HepG2 (cell line): ENCODE measurements around the gene ZNF22. TPM values are rescaled to one million over a fixed set of nuclear protein-coding genes. Genes with fewer than 3 reads are reported as not detected.

Experiments
- ATAC-seq: fragments of 200-7000 bp; cut with Tn5 transposase; 3 replicates; pipeline ENCODE4 v1.9.1; 2020; ENCODE audit warnings: mild to moderate bottlenecking, moderate library complexity
- BruUV-seq: library from RNA; stranded (reverse); fragments of 400-500 nt; replicated peaks from 2 replicates; lab custom pipeline; 2021; lab: Mats Ljungman, UMichigan
- CTCF ChIA-PET: fragments of 300-600 bp; formaldehyde crosslinking; extraction: SDS; loops from one replicate; lab custom pipeline; 2021; ENCODE audit warnings: low total read pairs, inconsistent platforms, low intra/inter-chr PET ratio; lab: Yijun Ruan, JAX
- POLR2A ChIA-PET: fragments of 350-600 bp; sonication (Branson Sonifier 250); formaldehyde crosslinking; loops from one replicate; lab custom pipeline; 2020; ENCODE audit warnings: antibody characterized with exemption, inconsistent platforms; lab: Yijun Ruan, JAX
- DNase-seq: peaks from one replicate; pipeline ENCODE4 v3.0.0-alpha.2; 2015; ENCODE audit warnings: low spot score
- FAIRE-seq: peaks from 3 replicates; lab custom pipeline; 2011; peaks lifted over from hg19 to GRCh38; lab: Jason Lieb, UNC
- H2AFZ ChIP-seq: one replicate; pipeline ENCODE4 v1.6.1; 2011; ENCODE audit warnings: low read length, inconsistent platforms
- H3K27ac ChIP-seq: fragments of 300-600 bp; 3 replicates; pipeline ENCODE4 v1.8.0; 2011; ENCODE audit warnings: mixed run types, mild to moderate bottlenecking, mixed read lengths, low read length, inconsistent platforms; ENCODE audit not compliant: insufficient read depth; ENCODE audit errors: extremely low read length
- H3K27me3 ChIP-seq, 2 experiments: fragments of 200-600 bp in 1 of 2; 2 replicates in 1 of 2; 3 replicates in 1 of 2; pipeline versions ENCODE4 v1.6.0 to v1.8.0; 2011; ENCODE audit warnings: low read length in 2 of 2, mild to moderate bottlenecking in 2 of 2, moderate library complexity in 2 of 2, inconsistent platforms in 1 of 2; ENCODE audit not compliant: insufficient read depth in 2 of 2, control insufficient read depth in 1 of 2
- H3K36me3 ChIP-seq, 2 experiments: fragments of 200-600 bp in 1 of 2; replicated peaks in 1 of 2; 2 replicates in 1 of 2; 3 replicates in 1 of 2; pipeline versions ENCODE4 v1.5.1 to v1.8.0; 2011; ENCODE audit warnings: low read length in 2 of 2, inconsistent platforms in 1 of 2; ENCODE audit not compliant: insufficient read depth in 2 of 2, control insufficient read depth in 1 of 2
- H3K4me1 ChIP-seq: 2 replicates; pipeline ENCODE4 v1.5.1; 2012; ENCODE audit warnings: low read length, inconsistent platforms; ENCODE audit not compliant: insufficient read depth
- H3K4me2 ChIP-seq: 2 replicates; pipeline ENCODE4 v1.6.0; 2011; ENCODE audit warnings: low read depth, low read length, inconsistent platforms
- H3K4me3 ChIP-seq, 3 experiments: fragments of 200-600 bp in 1 of 3; sonication (generic), shearing (Covaris generic) in 1 of 3; replicated peaks in 1 of 3; 2 replicates each; pipeline ENCODE4 v1.5.1; 2011 to 2016; ENCODE audit warnings: low read length in 3 of 3, inconsistent platforms in 2 of 3, low read depth in 2 of 3, mild to moderate bottlenecking in 2 of 3, control low read depth in 1 of 3, mixed read lengths in 1 of 3; ENCODE audit not compliant: insufficient read depth in 1 of 3
- H3K79me2 ChIP-seq: one replicate; pipeline ENCODE4 v1.6.1; 2011; ENCODE audit warnings: low read length, inconsistent platforms; ENCODE audit not compliant: insufficient read depth
- H3K9ac ChIP-seq: 2 replicates; pipeline ENCODE4 v1.6.0; 2011; ENCODE audit warnings: mild to moderate bottlenecking, low read depth, low read length, inconsistent platforms; ENCODE audit not compliant: insufficient read depth
- H3K9me3 ChIP-seq: 2 replicates; pipeline ENCODE4 v1.5.1; 2012; ENCODE audit warnings: mild to moderate bottlenecking, low read length
- H4K20me1 ChIP-seq: 2 replicates; pipeline ENCODE4 v1.6.0; 2011; ENCODE audit warnings: inconsistent platforms, mild to moderate bottlenecking, low read length, moderate library complexity; ENCODE audit not compliant: insufficient read depth
- BRD4 ChIP-seq: sonication (generic); formaldehyde crosslinking; IDR thresholded peaks from 2 replicates; pipeline ENCODE4 v1.4.0; 2020; ENCODE audit warnings: missing genetic modification reagents
- DNMT3B ChIP-seq: conservative IDR thresholded peaks from 2 replicates; pipeline ENCODE4 v1.6.1; 2016; ENCODE audit warnings: missing biosample characterization, control low read depth
- HES4 ChIP-seq: sonication (generic); formaldehyde crosslinking; IDR thresholded peaks from 2 replicates; pipeline ENCODE4 v1.9.0; 2021; ENCODE audit warnings: mild to moderate bottlenecking, missing genetic modification reagents, borderline replicate concordance
- MEIS2 ChIP-seq: sonication (generic); formaldehyde crosslinking; IDR thresholded peaks from 2 replicates; pipeline ENCODE4 v1.9.0; 2021; ENCODE audit warnings: mild to moderate bottlenecking, missing genetic modification reagents
- MIER3 ChIP-seq: IDR thresholded peaks from 2 replicates; pipeline ENCODE4 v1.6.1; 2016; ENCODE audit warnings: missing compliant biosample characterization, borderline replicate concordance
- NFKB2 ChIP-seq: sonication (generic); formaldehyde crosslinking; IDR thresholded peaks from 2 replicates; pipeline ENCODE4 v1.4.0; 2020; ENCODE audit warnings: missing genetic modification reagents, borderline replicate concordance
- RXRA ChIP-seq: sonication (generic); formaldehyde crosslinking; IDR thresholded peaks from 2 replicates; pipeline ENCODE4 v1.5.1; 2020; ENCODE audit warnings: missing genetic modification reagents
- TARDBP ChIP-seq: sonication (generic); formaldehyde crosslinking; IDR thresholded peaks from 2 replicates; pipeline ENCODE4 v1.8.0; 2022; ENCODE audit warnings: mild to moderate bottlenecking, missing genetic modification reagents
- ZNF343 ChIP-seq: sonication (generic); formaldehyde crosslinking; IDR thresholded peaks from 2 replicates; pipeline ENCODE4 v1.4.0; 2020; ENCODE audit warnings: mild to moderate bottlenecking, missing genetic modification reagents
- ZNF572 ChIP-seq: sonication (generic); formaldehyde crosslinking; IDR thresholded peaks from 2 replicates; pipeline ENCODE4 v1.5.1; 2020; ENCODE audit warnings: mild to moderate bottlenecking, missing genetic modification reagents
- ZNF619 ChIP-seq: sonication (generic); formaldehyde crosslinking; IDR thresholded peaks from 2 replicates; pipeline ENCODE4 v1.4.0; 2020; ENCODE audit warnings: mild to moderate bottlenecking, missing genetic modification reagents
- WGBS: methylation state at CpG from one replicate; pipeline ENCODE4 v1.1.6; 2017; ENCODE audit warnings: low lambda C conversion rate; 5-methylcytosine and 5-hydroxymethylcytosine counted together
- in situ Hi-C: cut with HindIII; loops from 2 replicates; pipeline ENCODE4 v1.10.0; 2017; ENCODE audit warnings: low pct_unique_long_range_greater_than_20kb; ENCODE audit not compliant: extremely low pct_ligation_motif_present
- intact Hi-C: fragments of 100-400 bp; cut with micrococcal nuclease; formaldehyde crosslinking; loops from one replicate; pipeline ENCODE4 v1.10.0; 2022; ENCODE audit not compliant: unreplicated experiment
- polyA plus RNA-seq, 8 experiments: library from polyadenylated mRNA; depleted of rRNA in 3 of 8; stranded (reverse) in 7 of 8; unstranded in 1 of 8; fragments of >200 nt; fragmentation: Illumina TruSeq in 4 of 8; extraction: Trizol in 4 of 8; gene quantifications; 2 replicates each; pipeline versions ENCODE4 v1.2.1 to v1.2.3, GENCODE V29; 2011 to 2016; ENCODE audit warnings: low read depth in 4 of 8, missing spikeins in 1 of 8, mixed read lengths in 1 of 8; ENCODE audit not compliant: insufficient read depth in 1 of 8
- total RNA-seq, 5 experiments: library from RNA; depleted of rRNA; stranded (reverse); fragments of >200 nt; fragmentation: Illumina TruSeq; extraction: Trizol; gene quantifications; 2 replicates each; pipeline ENCODE4 v1.2.3, GENCODE V29; 2016; ENCODE audit warnings: low read depth in 1 of 5
- TF ChIP-seq, protein P1 (sequence below): sonication (generic); formaldehyde crosslinking; IDR thresholded peaks from 2 replicates; pipeline ENCODE4 v1.4.0; 2020; ENCODE audit warnings: missing genetic modification reagents
- TF ChIP-seq, protein P2 (sequence below): sonication (generic); formaldehyde crosslinking; IDR thresholded peaks from 2 replicates; pipeline ENCODE4 v1.4.0; 2020; ENCODE audit warnings: missing genetic modification reagents
- TF ChIP-seq, protein P3 (sequence below): sonication (generic); formaldehyde crosslinking; IDR thresholded peaks from 2 replicates; pipeline ENCODE4 v1.8.1; 2023; ENCODE audit warnings: missing genetic modification reagents, mild to moderate bottlenecking, borderline replicate concordance

ZNF22 gene
- total and polyA plus RNA-seq, 2 of the 13 experiments (the other 11 are each of a cell fraction or from before 2014, with no cell fraction given), result 0.40 to 1.3 TPM

DNA sequence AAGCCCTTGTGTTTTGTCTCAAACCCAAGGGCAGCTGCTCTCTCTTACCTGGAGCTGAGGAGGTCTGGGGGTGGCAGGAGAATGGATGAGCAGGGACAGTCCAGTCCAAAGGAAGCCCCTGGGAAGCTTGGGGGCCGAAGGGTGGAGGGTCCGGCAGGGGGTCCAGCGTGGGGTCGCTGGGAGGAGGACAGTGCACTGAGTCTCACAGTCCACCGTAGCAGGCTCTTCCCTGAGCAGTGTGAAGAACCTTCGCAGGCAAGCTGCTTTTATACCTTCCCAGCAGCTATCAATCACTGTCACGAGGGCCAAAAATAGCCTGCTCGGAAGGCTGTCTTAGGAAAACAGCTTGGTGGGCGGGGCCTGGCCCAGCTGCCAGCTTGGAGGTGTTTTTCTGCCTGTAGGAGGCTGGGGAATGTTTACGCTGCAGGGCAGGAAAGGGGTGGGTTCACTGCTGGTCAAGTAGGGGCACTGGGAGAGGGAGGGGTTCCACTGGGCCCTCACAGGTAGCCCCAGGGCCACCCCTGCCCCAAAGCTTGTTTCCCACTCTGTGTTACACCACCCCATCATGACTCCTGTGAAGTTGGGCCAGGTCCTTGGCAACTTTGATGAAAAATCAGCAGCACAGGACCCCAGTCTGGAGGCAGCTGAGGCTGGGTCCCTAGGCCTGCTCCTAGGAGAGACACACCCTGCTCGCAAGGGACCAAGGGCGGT, 22.0 kb upstream of the ZNF22 start, which contains the start of gene DEPP1:
DEPP1 (minus strand) TSS at position 240 of the 711 bp plus-strand sequence. CDS start 779 bp downstream, outside the sequence.
- Histone ChIP-seq H3K27me3 (no peaks in the 10 kb centered on the region; a peak in 1 of 5 replicates), H4K20me1 (peaks cover 40% of the 10 kb centered on the region), H3K4me2 (peak within 1 kb of the TSS; percentile 90), H3K9ac (peak within 1 kb of the TSS; percentile 95), H3K9me3 (no peaks in the 10 kb centered on the region), H2AFZ (no peak within 1 kb of the TSS), H3K79me2 (peaks cover 33% of the 10 kb centered on the region), H3K4me3 (peak within 1 kb of the TSS; percentile 64 to 89 (median 78)), H3K4me1 (peaks cover 77% of the 10 kb centered on the region), H3K36me3 (peaks cover 0 to 28% of the 10 kb centered on the region in 2 experiments; a peak in 3 of 5 replicates), H3K27ac (peak within 1 kb of the TSS; percentile 97)
- in situ Hi-C loops (loop anchor here (5.0 kb wide), 1 partner anchor 46 kb away; no protein-coding TSS in a partner anchor), intact Hi-C loops (no loop called here)
- no TSS peak for BruUV-seq
- ATAC-seq (peak; percentile 23), FAIRE-seq (peak; percentile 95), DNase-seq (peak; percentile 95)
- ChIA-PET POLR2A (interaction anchor here (0.9 to 12.6 kb wide), 17 partner anchors 12 to 1570 kb away, joined by 3 to 863 read pairs (median 9); partner anchors contain the start of genes HNRNPF, RASSF4 and ZNF22), CTCF (no interaction called here)
- WGBS, result 0% methylated on average over 4 of the region's 12 CpGs
- TF ChIP-seq TARDBP, result peak; percentile 94
- 0 out of 2 replicates have a peak, but pooled peaks have one; percentile 11 for TF ChIP-seq ZNF343
- TF ChIP-seq RXRA (CRISPR knock-in tag), result peak; percentile 95
- 0 out of 2 replicates have a peak, but pooled peaks have one; percentile 63 for TF ChIP-seq DNMT3B
- peak; percentile 78; the same call in 1 of the 2 replicates for TF ChIP-seq ZNF572 (CRISPR knock-in tag)
- TF ChIP-seq, protein P1, sequence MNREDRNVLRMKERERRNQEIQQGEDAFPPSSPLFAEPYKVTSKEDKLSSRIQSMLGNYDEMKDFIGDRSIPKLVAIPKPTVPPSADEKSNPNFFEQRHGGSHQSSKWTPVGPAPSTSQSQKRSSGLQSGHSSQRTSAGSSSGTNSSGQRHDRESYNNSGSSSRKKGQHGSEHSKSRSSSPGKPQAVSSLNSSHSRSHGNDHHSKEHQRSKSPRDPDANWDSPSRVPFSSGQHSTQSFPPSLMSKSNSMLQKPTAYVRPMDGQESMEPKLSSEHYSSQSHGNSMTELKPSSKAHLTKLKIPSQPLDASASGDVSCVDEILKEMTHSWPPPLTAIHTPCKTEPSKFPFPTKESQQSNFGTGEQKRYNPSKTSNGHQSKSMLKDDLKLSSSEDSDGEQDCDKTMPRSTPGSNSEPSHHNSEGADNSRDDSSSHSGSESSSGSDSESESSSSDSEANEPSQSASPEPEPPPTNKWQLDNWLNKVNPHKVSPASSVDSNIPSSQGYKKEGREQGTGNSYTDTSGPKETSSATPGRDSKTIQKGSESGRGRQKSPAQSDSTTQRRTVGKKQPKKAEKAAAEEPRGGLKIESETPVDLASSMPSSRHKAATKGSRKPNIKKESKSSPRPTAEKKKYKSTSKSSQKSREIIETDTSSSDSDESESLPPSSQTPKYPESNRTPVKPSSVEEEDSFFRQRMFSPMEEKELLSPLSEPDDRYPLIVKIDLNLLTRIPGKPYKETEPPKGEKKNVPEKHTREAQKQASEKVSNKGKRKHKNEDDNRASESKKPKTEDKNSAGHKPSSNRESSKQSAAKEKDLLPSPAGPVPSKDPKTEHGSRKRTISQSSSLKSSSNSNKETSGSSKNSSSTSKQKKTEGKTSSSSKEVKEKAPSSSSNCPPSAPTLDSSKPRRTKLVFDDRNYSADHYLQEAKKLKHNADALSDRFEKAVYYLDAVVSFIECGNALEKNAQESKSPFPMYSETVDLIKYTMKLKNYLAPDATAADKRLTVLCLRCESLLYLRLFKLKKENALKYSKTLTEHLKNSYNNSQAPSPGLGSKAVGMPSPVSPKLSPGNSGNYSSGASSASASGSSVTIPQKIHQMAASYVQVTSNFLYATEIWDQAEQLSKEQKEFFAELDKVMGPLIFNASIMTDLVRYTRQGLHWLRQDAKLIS (CRISPR knock-in tag), result peak; percentile 100
- TF ChIP-seq, protein P2, sequence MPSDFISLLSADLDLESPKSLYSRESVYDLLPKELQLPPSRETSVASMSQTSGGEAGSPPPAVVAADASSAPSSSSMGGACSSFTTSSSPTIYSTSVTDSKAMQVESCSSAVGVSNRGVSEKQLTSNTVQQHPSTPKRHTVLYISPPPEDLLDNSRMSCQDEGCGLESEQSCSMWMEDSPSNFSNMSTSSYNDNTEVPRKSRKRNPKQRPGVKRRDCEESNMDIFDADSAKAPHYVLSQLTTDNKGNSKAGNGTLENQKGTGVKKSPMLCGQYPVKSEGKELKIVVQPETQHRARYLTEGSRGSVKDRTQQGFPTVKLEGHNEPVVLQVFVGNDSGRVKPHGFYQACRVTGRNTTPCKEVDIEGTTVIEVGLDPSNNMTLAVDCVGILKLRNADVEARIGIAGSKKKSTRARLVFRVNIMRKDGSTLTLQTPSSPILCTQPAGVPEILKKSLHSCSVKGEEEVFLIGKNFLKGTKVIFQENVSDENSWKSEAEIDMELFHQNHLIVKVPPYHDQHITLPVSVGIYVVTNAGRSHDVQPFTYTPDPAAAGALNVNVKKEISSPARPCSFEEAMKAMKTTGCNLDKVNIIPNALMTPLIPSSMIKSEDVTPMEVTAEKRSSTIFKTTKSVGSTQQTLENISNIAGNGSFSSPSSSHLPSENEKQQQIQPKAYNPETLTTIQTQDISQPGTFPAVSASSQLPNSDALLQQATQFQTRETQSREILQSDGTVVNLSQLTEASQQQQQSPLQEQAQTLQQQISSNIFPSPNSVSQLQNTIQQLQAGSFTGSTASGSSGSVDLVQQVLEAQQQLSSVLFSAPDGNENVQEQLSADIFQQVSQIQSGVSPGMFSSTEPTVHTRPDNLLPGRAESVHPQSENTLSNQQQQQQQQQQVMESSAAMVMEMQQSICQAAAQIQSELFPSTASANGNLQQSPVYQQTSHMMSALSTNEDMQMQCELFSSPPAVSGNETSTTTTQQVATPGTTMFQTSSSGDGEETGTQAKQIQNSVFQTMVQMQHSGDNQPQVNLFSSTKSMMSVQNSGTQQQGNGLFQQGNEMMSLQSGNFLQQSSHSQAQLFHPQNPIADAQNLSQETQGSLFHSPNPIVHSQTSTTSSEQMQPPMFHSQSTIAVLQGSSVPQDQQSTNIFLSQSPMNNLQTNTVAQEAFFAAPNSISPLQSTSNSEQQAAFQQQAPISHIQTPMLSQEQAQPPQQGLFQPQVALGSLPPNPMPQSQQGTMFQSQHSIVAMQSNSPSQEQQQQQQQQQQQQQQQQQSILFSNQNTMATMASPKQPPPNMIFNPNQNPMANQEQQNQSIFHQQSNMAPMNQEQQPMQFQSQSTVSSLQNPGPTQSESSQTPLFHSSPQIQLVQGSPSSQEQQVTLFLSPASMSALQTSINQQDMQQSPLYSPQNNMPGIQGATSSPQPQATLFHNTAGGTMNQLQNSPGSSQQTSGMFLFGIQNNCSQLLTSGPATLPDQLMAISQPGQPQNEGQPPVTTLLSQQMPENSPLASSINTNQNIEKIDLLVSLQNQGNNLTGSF (CRISPR knock-in tag), result no peak
- TF ChIP-seq, protein P3, sequence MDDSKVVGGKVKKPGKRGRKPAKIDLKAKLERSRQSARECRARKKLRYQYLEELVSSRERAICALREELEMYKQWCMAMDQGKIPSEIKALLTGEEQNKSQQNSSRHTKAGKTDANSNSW, result peak; percentile 72; the same call in 1 of the 2 replicates
- TF ChIP-seq NFKB2 (CRISPR knock-in tag), result peak; percentile 76
- TF ChIP-seq ZNF619, result peak; percentile 93
- no peak for TF ChIP-seq BRD4 (CRISPR knock-in tag)
- peak; percentile 100 for TF ChIP-seq MEIS2 (CRISPR knock-in tag)
- 0 out of 2 replicates have a peak, but pooled peaks have one; percentile 52 for TF ChIP-seq HES4
- peak; percentile 93 for TF ChIP-seq MIER3 (CRISPR knock-in tag)
